H1 (cell line): Measurements from ENCODE around the gene SAMD14. TPM values are rescaled to one million over a fixed set of nuclear protein-coding genes. Genes with fewer than 3 reads are reported as not detected.

Experiments
- GTF2F1 ChIP-seq: IDR thresholded peaks from 2 replicates; pipeline ENCODE4 v1.6.1; 2012; ENCODE audit warnings: low read depth, low read length, improper control_type of control experiment, borderline replicate concordance
- HDAC6 ChIP-seq: IDR thresholded peaks from one replicate; pipeline ENCODE4 v1.7.1; 2012; ENCODE audit warnings: low read depth, mild to moderate bottlenecking, inconsistent platforms, low read length, moderate library complexity
- JUN ChIP-seq: IDR thresholded peaks from 2 replicates; pipeline ENCODE4 v1.6.1; 2011; ENCODE audit warnings: low read depth, mild to moderate bottlenecking, improper control_type of control experiment, low read length
- MAX ChIP-seq: IDR thresholded peaks from 2 replicates; pipeline ENCODE4 v1.6.1; 2012; ENCODE audit warnings: inconsistent platforms
- TCF12 ChIP-seq: IDR thresholded peaks from 2 replicates; pipeline ENCODE4 v1.6.1; 2011; ENCODE audit warnings: low read depth, mild to moderate bottlenecking, low read length
- polyA plus RNA-seq, 7 experiments: library from polyadenylated mRNA; depleted of rRNA in 3 of 7; stranded (reverse) in 5 of 7; unstranded in 2 of 7; fragments of >200 nt in 5 of 7; fragments of 200-250 nt in 2 of 7; gene quantifications; 1 replicate in 5 of 7; 2 replicates in 1 of 7; 4 replicates in 1 of 7; pipeline versions ENCODE4 v1.2.1 to v1.2.3, GENCODE V29; 2011 to 2013; ENCODE audit warnings: missing spikeins in 2 of 7, mixed read lengths in 2 of 7
- total RNA-seq: library from RNA; stranded (reverse); fragmentation: NEBNext Ultra II Directional; extraction: Animal tissue kit (Norgen Biotek cat#: 25700); gene quantifications from 2 replicates; pipeline ENCODE4 v1.2.1, GENCODE V29; 2021
- TF ChIP-seq, protein P1 (sequence below): fragments of 300-600 bp; sonication (generic); IDR thresholded peaks from 2 replicates; pipeline ENCODE4 v1.7.1; 2012; ENCODE audit warnings: low read length, moderate library complexity, mild to moderate bottlenecking, inconsistent platforms; ENCODE audit not compliant: insufficient replicate concordance

SAMD14 gene
- total and polyA plus RNA-seq, 2 of the 8 experiments (the other 6 are each of a cell fraction or from before 2014, with no cell fraction given), result 5.7 to 5.8 TPM

DNA sequence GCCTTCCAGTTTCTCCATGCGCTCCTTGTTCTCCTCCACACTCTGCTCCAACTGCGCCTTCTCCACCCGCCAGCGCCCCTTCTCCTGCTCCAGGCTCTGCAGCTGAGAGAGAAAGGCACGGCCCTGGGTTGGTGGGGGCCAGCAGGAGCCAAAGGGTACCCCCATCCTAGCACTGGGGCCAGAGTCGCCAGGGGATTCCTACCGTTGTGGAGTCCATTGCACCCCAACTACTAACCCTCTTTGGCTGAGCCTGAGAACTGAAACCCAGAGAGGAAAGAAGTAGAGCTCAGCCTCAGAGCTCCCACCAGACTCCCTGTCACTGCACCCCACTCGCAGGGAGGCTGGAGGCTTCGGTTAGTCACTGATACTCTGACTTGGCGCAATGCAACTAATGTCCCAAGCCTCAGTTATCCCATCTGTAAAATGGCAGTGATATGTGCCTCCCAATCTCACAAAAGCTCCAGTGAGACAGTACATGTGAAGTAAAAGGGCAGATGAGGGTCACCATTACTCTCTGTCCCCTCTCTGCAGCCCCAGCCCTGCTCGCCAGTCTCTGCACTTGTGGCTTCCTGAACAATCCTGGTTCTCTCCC is 6.2 kb upstream of the SAMD14 start (continued):
- TF ChIP-seq GTF2F1, result no peak
- TF ChIP-seq HDAC6, result no peak
- TF ChIP-seq, protein P1, sequence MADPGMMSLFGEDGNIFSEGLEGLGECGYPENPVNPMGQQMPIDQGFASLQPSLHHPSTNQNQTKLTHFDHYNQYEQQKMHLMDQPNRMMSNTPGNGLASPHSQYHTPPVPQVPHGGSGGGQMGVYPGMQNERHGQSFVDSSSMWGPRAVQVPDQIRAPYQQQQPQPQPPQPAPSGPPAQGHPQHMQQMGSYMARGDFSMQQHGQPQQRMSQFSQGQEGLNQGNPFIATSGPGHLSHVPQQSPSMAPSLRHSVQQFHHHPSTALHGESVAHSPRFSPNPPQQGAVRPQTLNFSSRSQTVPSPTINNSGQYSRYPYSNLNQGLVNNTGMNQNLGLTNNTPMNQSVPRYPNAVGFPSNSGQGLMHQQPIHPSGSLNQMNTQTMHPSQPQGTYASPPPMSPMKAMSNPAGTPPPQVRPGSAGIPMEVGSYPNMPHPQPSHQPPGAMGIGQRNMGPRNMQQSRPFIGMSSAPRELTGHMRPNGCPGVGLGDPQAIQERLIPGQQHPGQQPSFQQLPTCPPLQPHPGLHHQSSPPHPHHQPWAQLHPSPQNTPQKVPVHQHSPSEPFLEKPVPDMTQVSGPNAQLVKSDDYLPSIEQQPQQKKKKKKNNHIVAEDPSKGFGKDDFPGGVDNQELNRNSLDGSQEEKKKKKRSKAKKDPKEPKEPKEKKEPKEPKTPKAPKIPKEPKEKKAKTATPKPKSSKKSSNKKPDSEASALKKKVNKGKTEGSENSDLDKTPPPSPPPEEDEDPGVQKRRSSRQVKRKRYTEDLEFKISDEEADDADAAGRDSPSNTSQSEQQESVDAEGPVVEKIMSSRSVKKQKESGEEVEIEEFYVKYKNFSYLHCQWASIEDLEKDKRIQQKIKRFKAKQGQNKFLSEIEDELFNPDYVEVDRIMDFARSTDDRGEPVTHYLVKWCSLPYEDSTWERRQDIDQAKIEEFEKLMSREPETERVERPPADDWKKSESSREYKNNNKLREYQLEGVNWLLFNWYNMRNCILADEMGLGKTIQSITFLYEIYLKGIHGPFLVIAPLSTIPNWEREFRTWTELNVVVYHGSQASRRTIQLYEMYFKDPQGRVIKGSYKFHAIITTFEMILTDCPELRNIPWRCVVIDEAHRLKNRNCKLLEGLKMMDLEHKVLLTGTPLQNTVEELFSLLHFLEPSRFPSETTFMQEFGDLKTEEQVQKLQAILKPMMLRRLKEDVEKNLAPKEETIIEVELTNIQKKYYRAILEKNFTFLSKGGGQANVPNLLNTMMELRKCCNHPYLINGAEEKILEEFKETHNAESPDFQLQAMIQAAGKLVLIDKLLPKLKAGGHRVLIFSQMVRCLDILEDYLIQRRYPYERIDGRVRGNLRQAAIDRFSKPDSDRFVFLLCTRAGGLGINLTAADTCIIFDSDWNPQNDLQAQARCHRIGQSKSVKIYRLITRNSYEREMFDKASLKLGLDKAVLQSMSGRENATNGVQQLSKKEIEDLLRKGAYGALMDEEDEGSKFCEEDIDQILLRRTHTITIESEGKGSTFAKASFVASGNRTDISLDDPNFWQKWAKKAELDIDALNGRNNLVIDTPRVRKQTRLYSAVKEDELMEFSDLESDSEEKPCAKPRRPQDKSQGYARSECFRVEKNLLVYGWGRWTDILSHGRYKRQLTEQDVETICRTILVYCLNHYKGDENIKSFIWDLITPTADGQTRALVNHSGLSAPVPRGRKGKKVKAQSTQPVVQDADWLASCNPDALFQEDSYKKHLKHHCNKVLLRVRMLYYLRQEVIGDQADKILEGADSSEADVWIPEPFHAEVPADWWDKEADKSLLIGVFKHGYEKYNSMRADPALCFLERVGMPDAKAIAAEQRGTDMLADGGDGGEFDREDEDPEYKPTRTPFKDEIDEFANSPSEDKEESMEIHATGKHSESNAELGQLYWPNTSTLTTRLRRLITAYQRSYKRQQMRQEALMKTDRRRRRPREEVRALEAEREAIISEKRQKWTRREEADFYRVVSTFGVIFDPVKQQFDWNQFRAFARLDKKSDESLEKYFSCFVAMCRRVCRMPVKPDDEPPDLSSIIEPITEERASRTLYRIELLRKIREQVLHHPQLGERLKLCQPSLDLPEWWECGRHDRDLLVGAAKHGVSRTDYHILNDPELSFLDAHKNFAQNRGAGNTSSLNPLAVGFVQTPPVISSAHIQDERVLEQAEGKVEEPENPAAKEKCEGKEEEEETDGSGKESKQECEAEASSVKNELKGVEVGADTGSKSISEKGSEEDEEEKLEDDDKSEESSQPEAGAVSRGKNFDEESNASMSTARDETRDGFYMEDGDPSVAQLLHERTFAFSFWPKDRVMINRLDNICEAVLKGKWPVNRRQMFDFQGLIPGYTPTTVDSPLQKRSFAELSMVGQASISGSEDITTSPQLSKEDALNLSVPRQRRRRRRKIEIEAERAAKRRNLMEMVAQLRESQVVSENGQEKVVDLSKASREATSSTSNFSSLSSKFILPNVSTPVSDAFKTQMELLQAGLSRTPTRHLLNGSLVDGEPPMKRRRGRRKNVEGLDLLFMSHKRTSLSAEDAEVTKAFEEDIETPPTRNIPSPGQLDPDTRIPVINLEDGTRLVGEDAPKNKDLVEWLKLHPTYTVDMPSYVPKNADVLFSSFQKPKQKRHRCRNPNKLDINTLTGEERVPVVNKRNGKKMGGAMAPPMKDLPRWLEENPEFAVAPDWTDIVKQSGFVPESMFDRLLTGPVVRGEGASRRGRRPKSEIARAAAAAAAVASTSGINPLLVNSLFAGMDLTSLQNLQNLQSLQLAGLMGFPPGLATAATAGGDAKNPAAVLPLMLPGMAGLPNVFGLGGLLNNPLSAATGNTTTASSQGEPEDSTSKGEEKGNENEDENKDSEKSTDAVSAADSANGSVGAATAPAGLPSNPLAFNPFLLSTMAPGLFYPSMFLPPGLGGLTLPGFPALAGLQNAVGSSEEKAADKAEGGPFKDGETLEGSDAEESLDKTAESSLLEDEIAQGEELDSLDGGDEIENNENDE, result no peak
- no peak for TF ChIP-seq TCF12
- no peak for TF ChIP-seq MAX
- no peak for TF ChIP-seq JUN
